Measurements from ENCODE around the gene KLF7.

KLF7 gene

DNA sequence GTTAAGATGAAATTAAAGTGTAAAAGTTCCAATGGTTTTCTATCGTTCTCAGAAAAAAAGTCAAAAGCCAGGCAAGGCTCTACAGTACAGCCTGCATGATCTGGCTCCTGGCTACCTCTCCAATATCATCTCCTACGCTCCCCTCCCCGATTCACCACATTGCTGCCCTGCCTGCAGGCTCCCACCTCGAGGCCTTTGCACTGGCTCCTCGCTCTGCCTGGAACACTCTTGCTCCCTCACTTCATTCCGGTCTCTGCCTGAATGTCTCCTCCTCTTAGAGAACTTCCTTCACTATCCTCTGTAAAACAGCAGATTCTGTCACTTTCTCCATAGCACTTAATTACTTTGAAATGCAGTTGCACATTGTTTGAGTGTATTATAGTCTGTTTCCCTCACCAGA, 72.5 kb downstream of the KLF7 start:
- H3K9me3 ChIP-seq, result no peaks in the 10 kb centered on the region
- H3K36me3 ChIP-seq, result peaks cover 67% of the 10 kb centered on the region
- H3K4me3 ChIP-seq (ENCODE audit: low read depth, low read length), result no peak overlapping the region
- no peak for DNase-seq
- TF ChIP-seq, protein P1, sequence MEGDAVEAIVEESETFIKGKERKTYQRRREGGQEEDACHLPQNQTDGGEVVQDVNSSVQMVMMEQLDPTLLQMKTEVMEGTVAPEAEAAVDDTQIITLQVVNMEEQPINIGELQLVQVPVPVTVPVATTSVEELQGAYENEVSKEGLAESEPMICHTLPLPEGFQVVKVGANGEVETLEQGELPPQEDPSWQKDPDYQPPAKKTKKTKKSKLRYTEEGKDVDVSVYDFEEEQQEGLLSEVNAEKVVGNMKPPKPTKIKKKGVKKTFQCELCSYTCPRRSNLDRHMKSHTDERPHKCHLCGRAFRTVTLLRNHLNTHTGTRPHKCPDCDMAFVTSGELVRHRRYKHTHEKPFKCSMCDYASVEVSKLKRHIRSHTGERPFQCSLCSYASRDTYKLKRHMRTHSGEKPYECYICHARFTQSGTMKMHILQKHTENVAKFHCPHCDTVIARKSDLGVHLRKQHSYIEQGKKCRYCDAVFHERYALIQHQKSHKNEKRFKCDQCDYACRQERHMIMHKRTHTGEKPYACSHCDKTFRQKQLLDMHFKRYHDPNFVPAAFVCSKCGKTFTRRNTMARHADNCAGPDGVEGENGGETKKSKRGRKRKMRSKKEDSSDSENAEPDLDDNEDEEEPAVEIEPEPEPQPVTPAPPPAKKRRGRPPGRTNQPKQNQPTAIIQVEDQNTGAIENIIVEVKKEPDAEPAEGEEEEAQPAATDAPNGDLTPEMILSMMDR (IDR thresholded peaks at IDR 0.05; ENCODE audit: low read depth, low read length), result no peak
- H3K4me1 ChIP-seq, result peaks cover 43% of the 10 kb centered on the region
- no peaks in the 10 kb centered on the region for H3K27me3 ChIP-seq

DNA sequence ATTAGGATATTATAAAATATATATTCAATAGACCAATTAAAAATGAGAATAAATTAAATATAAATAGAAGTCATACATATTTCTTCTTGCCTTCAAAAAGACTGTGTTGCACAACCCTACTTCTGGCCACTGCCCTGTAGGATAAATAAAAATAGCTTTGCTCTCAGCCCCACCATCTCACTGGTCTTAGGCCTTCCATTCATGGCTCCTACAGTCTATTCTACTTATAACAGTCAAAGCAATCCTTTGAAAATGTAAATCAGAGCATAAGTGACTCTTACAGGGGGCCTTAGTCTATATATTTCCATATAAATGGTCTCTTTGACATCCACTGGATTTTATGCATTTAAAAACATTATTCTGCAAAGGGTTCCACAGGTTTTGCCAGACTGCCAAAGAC, 72.9 kb downstream of the KLF7 start:
- TF ChIP-seq, protein P1 (IDR thresholded peaks at IDR 0.05; ENCODE audit: low read depth, low read length), result no peak
- DNase-seq, result no peak
- no peaks in the 10 kb centered on the region for H3K9me3 ChIP-seq
- no peak overlapping the region for H3K4me3 ChIP-seq (ENCODE audit: low read depth, low read length)
- H3K4me1 ChIP-seq, result peaks cover 47% of the 10 kb centered on the region
- no peaks in the 10 kb centered on the region for H3K27me3 ChIP-seq
- peaks cover 65% of the 10 kb centered on the region for H3K36me3 ChIP-seq

DNA sequence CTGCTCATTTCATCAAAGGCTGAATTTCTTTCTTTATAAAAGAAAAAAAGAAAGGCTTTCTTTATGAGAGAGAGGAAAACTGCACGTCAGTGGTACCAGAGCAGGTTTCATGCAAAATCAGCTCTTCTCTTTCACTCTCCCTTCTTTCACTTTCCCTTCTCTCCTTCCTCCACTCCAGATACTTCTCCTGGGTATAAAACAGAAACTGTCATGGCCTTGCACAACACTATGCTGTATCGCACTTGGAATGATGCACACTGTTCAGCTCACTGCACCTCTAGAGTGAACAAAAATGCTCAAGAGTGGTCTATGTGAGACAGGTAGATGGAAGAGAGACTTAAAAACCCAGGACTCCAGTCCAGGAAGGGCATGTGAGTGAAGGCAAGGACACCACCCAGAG, 73.8 kb downstream of the KLF7 start:
- no peak for DNase-seq
- TF ChIP-seq, protein P1 (IDR thresholded peaks at IDR 0.05; ENCODE audit: low read depth, low read length), result no peak
- Histone ChIP-seq H3K9me3 (no peaks in the 10 kb centered on the region), H3K4me3 (ENCODE audit: low read depth, low read length) (no peak overlapping the region), H3K36me3 (peaks cover 56% of the 10 kb centered on the region), H3K4me1 (peaks cover 51% of the 10 kb centered on the region), H3K27me3 (no peaks in the 10 kb centered on the region)

DNA sequence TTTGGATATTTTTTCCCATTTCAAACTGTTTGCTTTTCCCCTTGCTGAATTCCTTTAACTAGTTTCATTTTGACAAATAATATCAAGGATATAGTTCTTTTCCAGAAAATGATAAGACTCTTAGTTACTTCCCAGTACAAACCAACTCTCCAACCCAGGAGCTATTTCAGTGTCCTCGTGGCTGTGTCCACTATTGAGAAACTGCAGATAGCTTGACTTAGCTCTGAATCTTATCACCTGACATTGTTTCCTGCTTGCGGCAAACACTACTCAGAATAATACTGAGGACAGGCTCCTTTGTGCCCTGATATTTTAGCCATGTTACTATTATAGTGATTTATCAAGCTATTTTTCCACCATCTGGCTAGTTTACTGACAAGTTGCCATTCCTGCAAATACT, 74.6 kb downstream of the KLF7 start:
- DNase-seq, result no peak
- no peaks in the 10 kb centered on the region for H3K27me3 ChIP-seq
- no peak overlapping the region for H3K4me3 ChIP-seq (ENCODE audit: low read depth, low read length)
- H3K9me3 ChIP-seq, result no peaks in the 10 kb centered on the region
- H3K36me3 ChIP-seq, result peaks cover 57% of the 10 kb centered on the region
- H3K4me1 ChIP-seq, result peaks cover 59% of the 10 kb centered on the region
- TF ChIP-seq, protein P1 (IDR thresholded peaks at IDR 0.05; ENCODE audit: low read depth, low read length), result no peak

DNA sequence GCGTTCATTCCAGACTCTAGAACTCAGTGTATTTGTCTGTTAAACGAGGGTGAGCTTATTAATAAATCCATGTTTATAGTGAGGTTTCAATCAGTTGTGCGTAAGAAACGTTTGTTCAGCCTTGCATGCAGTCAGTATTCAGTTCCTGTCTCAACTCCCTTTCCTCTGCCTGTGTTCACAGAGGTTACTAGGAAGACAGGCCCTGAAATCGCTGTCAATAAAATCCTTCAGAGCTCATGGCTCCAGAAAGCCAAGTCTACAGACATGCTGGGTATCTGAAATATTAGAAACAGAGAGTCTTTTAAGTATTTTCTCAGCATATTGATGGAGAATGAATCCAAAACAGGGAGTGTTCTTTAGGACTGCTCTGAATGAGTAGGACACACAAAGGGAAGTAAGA, 75.4 kb downstream of the KLF7 start:
- no peaks in the 10 kb centered on the region for H3K27me3 ChIP-seq
- no peaks in the 10 kb centered on the region for H3K9me3 ChIP-seq
- TF ChIP-seq, protein P1 (IDR thresholded peaks at IDR 0.05; ENCODE audit: low read depth, low read length), result no peak
- DNase-seq, result no peak
- peaks cover 65% of the 10 kb centered on the region for H3K4me1 ChIP-seq
- H3K36me3 ChIP-seq, result peaks cover 59% of the 10 kb centered on the region
- no peak overlapping the region for H3K4me3 ChIP-seq (ENCODE audit: low read depth, low read length)

DNA sequence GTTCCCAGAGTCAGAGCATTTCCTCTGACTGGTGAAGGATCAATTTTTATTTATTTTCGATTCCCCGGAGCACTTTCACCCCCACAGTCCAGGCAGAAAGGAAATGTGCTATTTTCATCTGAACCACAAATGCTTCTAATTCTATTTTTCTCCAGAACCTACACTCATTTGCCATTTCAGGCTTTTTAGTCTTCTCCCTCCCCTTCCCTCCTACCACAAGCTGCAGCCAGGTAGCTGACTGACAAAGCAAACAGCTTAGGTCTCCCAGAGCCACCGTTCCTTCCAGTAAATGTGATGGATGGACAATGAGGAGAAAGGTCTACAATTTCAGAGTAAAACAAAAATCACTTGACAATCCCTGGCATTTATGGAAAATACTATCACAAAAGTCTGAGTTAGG, 76.9 kb downstream of the KLF7 start:
- TF ChIP-seq, protein P1 (IDR thresholded peaks at IDR 0.05; ENCODE audit: low read depth, low read length), result no peak
- Histone ChIP-seq H3K4me1 (peaks cover 65% of the 10 kb centered on the region), H3K36me3 (peaks cover 62% of the 10 kb centered on the region), H3K4me3 (ENCODE audit: low read depth, low read length) (no peak overlapping the region), H3K27me3 (no peaks in the 10 kb centered on the region), H3K9me3 (no peaks in the 10 kb centered on the region)
- DNase-seq, result no peak
